ELF-1 (cell line): ENCODE results near the gene SSU72.
"Not testable (repeated sequence)": the region's sequence is repeated elsewhere in the genome, so short reads cannot be mapped to it uniquely, and the experiment has no call there.

ENCODE experiments used
- DNase-seq: peaks from one replicate; pipeline ENCODE4 v3.0.0-alpha.2; 2016; ENCODE audit warnings: low read depth, low spot score

The SSU72 gene

GRCh38 chr1:1527092-1527816 is 47.4 kb downstream of the SSU72 start:
- no peak for DNase-seq

GRCh38 chr1:1526476-1526875 is 48.2 kb downstream of the SSU72 start:
- DNase-seq, result not testable (repeated sequence)

DNA sequence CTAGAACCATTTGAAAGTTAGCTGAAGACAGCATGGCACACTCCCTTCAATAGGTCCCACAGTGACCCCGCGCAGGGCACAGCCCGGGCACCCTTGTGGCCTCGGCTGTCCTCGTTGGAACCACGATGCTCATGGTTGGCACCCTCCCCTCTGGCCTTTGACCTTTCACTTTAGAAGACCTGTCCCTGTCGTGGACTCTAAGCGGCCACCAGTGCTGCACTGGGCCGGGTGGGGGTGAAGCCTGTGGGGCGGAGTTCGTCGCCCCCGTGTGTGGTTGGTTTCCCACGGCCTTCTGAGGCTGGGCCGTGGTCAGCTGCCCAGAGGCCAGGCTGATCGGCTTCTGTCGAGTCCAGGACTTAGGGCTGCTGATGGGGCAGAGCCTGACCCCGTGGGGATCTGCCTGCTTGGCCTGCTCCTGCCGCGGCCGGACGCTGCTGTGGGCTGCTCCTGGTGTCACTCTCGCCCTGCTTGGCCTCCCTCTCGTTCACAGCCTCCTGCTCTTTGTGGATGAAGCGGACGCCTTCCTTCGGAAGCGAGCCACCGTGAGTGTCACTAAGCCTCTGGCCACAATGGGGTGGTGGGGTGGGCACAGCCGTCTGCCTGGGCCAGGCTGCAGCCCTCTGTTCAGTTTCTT is 49.8 kb downstream of the SSU72 start:
- not testable (repeated sequence) for DNase-seq

GRCh38 chr1:1523651-1524050 is 51.0 kb downstream of the SSU72 start:
- not testable (repeated sequence) for DNase-seq

DNA sequence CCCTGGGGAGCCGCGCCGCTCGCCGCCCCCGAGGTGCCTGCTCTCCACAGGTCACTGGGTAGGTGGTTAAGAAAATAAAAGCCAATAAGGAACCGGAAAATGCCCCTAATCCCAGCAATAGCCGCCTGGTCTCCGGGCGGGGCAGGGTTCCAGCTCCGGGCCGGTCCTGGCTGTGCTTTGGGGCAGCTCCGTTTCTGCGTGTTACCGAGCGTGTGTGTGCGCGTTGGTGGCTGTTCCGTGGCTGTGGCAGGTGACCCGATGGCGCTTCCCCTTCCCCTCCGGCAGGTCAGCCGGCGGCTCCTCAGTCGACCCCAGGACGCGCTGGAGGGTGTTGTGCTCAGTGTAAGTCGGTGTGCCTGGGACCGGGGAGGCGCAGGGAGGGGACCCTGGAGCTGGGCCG is 51.4 kb downstream of the SSU72 start:
- not testable (repeated sequence) for DNase-seq

DNA sequence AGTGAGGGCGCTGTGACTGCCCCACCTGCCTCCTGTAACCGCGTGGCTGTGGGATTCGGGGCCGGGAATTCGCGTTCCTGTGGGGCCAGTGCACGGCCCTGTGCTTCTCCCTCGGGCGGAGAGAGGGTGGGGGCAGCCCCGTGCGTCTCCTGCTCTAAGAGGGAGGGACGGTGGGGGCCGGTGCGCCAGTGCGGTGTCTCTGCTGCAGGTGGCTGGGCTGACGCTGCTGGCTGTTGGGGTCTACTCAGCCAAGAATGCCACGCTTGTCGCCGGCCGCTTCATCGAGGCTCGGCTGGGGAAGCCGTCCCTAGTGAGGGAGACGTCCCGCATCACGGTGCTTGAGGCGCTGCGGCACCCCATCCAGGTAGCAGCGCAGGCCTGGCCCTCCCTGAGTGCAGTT is 52.1 kb downstream of the SSU72 start:
- not testable (repeated sequence) for DNase-seq

GRCh38 chr1:1521331-1521730 is 53.3 kb downstream of the SSU72 start:
- DNase-seq, result no peak

GRCh38 chr1:1519805-1520505 is 54.7 kb downstream of the SSU72 start:
- not testable (repeated sequence) for DNase-seq

DNA sequence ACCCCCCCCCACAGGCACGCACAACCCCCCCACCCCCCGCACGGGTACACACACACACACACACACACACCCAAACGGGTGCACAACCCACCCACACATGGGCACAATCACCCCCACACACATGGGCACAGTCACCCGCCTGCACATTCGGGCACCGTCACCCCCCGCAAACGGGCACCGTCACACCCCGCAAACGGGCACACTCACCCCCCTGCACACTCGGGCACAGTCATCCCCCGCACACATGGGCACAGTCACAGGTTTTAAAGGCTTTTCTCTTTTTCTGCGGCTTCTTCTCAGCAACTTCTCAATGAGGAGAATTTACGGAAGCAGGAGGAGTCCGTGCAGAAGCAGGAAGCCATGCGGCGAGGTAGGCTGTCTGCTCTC is 56.0 kb downstream of the SSU72 start:
- DNase-seq, result not testable (repeated sequence)

- no peak for DNase-seq
Measured at GRCh38 chr1:1517973-1518620, 56.6 kb downstream of the SSU72 start.

DNA sequence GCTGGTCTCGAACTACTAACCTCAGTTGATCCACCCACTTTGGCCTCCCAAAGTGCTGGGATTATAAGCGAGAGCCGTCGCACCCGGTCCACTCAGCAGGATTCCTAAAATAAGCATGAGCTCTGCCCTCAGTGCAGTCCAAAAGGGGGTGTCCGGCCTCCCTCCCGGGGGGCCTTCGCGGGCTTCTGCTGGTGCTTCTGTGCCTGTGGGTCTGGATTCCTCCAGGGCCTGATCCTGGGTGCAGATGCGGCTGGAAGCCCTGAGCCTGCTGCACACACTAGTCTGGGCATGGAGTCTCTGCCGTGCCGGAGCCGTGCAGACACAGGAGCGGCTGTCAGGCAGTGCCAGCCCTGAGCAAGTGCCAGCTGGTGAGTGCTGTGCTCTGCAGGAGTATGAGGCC is 57.7 kb downstream of the SSU72 start:
- DNase-seq, result not testable (repeated sequence)

GRCh38 chr1:1514376-1514775 is 60.3 kb downstream of the SSU72 start:
- DNase-seq, result not testable (repeated sequence)

- not testable (repeated sequence) for DNase-seq
Measured at GRCh38 chr1:1513675-1514074, 61.0 kb downstream of the SSU72 start.

DNA sequence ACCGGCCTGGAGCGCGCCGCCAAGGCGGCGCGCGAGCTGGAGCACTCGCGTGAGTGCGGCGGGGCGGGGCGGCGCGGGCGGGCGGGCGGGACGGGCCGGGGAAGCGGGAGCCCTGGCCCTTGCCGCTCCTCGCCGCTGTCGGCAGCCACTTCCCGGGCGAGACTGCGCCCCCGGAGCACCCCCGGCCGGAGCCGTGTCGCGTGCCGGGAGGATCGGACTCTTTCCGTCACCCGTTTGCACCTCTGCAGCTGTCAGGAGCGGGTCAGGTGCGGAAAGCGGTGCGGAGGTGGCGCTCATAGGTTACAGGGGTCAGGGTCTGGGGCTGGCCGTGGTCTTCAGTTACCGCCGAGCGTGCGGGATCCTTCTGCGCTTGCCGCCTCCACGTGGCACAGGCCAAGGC is 62.2 kb downstream of the SSU72 start:
- not testable (repeated sequence) for DNase-seq

DNA sequence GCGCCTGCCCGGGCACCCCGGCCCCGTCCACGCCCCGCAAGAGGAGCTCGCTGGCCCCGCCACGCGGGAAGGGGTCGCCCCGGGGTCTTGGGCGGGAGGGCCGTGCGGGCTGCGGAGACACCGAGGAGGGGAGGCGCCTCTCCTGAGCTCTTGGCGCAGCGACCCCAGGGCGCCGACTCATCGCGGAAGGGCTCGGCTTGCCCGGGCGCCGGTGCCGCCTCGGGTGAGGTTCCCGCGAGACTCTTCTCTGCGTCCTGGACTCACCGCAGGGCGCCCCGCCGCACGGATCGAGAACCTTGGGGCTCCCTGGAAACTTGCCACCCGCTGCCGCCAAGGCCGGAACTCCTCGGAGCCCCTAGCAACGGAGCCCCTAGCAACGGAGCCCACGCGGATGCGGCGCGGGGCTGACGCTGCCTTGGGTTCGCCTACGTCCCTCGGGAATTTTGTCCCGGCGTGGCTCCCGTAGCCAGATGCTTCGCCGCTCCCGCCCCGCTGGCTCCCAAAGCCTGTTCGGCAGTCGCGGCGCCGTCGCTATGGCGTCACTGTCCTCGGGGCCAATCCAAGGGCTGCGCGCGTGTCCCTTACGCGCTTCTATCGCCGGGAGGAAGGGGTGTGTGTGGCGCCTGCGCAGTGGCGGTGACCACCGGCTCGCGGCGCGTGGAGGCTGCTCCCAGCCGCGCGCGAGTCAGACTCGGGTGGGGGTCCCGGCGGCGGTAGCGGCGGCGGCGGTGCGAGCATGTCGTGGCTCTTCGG is 63.0 kb downstream of the SSU72 start, which contains the start of gene ATAD3A:
TSS of gene ATAD3A (plus strand) at position 630 of the 753 bp plus-strand sequence. CDS start at position 737, 107 bp downstream.
- peak; percentile 97 for DNase-seq

DNA sequence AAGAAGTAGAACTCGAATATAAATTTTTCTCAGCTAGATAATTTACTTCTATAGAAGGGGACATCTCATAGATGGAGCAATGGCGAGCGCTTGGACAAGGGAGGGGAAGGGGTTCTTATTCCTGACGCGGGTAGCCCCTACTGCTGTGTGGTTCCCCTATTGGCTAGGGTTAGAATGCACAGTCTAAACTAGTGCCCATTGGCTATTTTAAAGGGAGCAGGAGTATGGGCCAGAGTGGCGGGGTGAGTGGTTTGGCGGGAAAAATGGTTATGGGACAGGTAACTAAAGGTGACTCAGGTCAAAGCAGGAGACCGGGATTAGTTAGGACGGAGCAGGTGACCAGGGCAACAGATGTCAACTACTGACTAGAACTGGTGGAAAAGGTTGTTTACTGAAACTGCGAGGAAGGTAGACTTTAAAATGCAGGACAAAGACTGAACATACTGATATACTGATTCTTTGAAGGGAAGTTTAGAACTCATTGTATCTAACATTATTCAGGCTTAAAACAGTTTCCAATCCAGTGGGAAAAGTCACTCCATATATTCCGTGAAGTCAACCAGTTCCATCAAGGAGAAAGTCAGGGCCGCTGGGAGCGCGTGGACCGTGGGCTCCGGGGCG is 63.6 kb downstream of the SSU72 start:
- DNase-seq, result peak; percentile 79

DNA sequence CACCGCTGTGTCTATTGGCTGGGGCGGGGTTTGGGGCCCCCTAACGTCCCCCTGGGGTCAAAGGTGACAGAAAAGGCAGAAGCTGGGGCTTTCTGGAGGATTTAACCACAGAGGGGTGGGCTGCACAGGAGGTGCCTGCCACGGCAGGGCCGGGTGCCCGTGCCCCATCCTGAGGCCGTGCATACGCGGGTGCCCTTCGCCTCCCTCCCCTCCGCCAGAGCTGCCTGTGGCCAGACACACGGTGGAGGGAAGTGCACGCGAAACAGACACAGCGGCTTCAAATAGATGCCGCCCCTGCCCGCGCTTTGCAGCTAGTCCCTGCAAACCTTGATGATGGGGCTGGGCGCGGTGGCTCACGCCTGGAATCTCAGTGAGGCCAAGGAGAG is 65.2 kb downstream of the SSU72 start:
- DNase-seq, result not testable (repeated sequence)

DNA sequence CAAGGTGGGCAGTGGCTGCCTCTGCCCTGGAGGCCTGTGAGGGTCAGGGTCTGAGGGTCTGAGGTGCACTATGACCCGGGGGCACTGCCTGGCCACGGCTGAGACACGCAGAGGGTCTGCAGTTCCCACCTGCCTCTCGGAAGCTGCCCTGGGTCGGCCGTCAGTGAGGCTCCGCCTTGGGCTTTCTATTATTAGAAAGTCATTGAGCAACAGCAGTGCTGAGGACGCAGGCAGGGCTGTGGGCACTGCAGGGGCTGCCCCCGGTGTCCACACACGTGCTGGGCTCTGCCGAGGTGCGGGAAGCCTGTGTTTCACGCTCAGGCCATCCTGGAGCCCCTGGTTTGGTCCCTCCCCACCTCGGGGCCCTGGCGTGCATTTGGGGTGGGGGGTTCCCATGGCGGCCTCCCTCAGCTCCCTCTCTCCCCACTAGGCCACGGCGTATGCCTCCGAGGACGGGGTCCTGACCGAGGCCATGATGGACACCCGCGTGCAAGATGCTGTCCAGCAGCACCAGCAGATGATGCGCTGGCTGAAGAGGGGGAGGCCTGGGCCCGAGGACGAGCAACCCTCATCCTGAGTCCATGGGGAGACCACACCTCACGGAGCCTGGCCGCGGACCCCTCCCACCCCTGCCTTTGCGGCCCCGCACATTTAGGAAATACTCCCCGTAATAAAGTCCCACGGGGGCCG is 65.7 kb downstream of the SSU72 start:
- DNase-seq, result not testable (repeated sequence)

DNA sequence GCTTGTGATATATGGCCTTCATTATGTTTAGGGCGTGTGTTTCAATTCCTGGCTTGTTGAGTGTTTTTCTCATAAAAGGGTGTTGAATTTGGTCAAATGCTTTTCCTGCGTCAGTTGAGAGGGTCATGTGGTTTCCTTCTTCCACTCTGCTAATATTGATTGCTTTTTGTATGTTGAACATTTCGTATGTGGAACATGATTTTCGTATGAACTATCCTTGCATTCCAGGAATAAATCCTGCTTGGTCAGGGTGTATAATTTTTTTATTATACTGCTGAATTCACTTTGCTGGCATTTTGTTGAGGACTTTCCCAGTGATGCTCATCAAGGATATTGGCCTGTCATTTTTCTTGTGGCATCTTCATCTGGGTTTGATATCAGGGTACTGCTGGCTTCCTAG is 67.4 kb downstream of the SSU72 start:
- DNase-seq, result no peak

DNA sequence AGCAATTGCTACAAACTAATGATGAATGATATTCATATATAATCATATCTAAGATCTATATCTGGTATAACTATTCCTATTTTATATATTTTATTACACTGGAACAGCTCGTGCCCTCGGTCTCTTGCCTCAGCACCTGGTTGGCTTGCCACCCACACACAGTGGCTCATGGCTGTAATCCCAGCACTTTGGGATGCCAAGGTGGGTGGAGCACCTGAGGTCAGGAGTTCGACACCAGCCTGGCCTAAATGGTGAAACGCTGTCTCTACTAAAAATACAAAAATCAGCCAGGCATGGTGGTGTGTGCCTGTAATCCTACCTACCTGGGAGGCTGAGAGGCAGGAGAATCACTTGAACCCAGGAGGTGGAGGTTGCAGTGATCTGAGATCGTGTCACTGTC is 68.9 kb downstream of the SSU72 start:
- DNase-seq, result not testable (repeated sequence)
